ENCODE data around the gene MAP3K12. TPM values are rescaled to one million over a fixed set of nuclear protein-coding genes. Genes with fewer than 3 reads are reported as not detected.
"Not testable (repeated sequence)": the region's sequence is repeated elsewhere in the genome, so short reads cannot be mapped to it uniquely, and the experiment has no call there.

The MAP3K12 gene, protein sequence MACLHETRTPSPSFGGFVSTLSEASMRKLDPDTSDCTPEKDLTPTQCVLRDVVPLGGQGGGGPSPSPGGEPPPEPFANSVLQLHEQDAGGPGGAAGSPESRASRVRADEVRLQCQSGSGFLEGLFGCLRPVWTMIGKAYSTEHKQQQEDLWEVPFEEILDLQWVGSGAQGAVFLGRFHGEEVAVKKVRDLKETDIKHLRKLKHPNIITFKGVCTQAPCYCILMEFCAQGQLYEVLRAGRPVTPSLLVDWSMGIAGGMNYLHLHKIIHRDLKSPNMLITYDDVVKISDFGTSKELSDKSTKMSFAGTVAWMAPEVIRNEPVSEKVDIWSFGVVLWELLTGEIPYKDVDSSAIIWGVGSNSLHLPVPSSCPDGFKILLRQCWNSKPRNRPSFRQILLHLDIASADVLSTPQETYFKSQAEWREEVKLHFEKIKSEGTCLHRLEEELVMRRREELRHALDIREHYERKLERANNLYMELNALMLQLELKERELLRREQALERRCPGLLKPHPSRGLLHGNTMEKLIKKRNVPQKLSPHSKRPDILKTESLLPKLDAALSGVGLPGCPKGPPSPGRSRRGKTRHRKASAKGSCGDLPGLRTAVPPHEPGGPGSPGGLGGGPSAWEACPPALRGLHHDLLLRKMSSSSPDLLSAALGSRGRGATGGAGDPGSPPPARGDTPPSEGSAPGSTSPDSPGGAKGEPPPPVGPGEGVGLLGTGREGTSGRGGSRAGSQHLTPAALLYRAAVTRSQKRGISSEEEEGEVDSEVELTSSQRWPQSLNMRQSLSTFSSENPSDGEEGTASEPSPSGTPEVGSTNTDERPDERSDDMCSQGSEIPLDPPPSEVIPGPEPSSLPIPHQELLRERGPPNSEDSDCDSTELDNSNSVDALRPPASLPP
- total RNA-seq (2014; rRNA removed) (8.5 and 9.6 TPM in 2 replicates), Bru-seq, nascent RNA (percentile 61 among the genes with signal in this experiment), BruChase-seq, experiment 1, labeled RNA remaining after a 6-hour chase (percentile 67 among the genes with signal in this experiment), BruChase-seq, experiment 2, labeled RNA remaining after a 2-hour chase (percentile 56 among the genes with signal in this experiment)
- long read RNA-seq, full-length matches to known transcripts, result 2 of 36 reads
- long read RNA-seq, partial matches to known transcripts, result 11 of 36 reads
- long read RNA-seq, other reads (novel, unspliced or antisense), result 23 of 36 reads

DNA sequence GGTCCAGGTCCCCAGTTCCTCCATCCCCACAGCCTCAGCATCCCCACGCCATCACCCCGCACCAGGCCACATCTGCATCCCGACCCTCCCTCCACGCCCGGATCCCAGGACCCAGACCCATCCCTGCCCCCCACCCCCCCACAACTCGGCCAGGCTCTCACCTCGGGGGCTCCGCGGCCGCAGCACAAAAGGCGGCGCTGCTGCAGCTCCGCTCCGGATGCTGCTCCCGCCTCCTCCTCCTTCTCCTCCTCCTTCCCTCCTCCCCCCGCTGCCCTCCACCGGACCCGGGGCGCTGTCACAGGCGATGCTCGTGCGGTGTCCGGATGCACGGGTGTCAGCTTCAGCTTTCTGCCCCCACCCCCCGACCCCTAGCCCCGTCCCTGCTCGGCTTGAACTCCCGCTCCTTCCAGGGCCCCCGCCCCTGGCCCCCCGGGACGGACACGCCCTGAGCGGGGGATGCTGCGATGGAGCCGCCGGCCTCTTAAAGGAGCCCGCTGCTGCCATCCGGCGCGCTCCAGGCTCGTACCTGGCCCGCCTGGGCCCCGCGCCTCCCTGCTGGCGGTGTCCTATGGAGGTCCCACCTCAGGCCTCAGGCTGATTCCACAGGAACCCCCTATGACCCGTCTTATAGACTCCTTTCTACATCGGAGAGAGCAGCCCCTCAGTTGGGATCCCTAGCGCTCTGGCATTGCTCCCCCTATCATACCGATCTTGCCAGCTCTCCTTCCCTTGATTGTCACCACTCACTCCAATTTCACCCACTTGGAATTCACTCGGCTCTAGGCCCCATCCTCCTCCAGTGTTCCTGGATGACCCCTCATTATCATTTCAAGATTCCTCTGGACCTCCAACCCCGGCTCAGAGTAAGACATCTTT, at the start of gene MAP3K12:
Gene MAP3K12, minus strand, starts transcription at position 193 of the 876 bp plus-strand sequence. CDS start 12,067 bp downstream, outside the sequence.
- CTCF ChIA-PET, result interaction anchor here (0.7 kb wide), 1 partner anchor 9 kb away, joined by 3 read pairs; no protein-coding TSS in a partner anchor
- TF ChIP-seq EZH2 (IDR thresholded peaks at IDR 0.05; ENCODE audit: low read length, unreplicated experiment), result no peak
- TF ChIP-seq, protein P1, sequence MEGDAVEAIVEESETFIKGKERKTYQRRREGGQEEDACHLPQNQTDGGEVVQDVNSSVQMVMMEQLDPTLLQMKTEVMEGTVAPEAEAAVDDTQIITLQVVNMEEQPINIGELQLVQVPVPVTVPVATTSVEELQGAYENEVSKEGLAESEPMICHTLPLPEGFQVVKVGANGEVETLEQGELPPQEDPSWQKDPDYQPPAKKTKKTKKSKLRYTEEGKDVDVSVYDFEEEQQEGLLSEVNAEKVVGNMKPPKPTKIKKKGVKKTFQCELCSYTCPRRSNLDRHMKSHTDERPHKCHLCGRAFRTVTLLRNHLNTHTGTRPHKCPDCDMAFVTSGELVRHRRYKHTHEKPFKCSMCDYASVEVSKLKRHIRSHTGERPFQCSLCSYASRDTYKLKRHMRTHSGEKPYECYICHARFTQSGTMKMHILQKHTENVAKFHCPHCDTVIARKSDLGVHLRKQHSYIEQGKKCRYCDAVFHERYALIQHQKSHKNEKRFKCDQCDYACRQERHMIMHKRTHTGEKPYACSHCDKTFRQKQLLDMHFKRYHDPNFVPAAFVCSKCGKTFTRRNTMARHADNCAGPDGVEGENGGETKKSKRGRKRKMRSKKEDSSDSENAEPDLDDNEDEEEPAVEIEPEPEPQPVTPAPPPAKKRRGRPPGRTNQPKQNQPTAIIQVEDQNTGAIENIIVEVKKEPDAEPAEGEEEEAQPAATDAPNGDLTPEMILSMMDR (conservative IDR thresholded peaks at IDR 0.05; ENCODE audit: low read depth, low read length), result 0 out of 2 replicates have a peak, but pooled peaks have one; percentile 6
- no peak for TF ChIP-seq EZH2phosphoT487 (IDR thresholded peaks at IDR 0.05; ENCODE audit: borderline replicate concordance, low read length)
- H3F3A ChIP-seq (ENCODE audit: low read length, unreplicated experiment), result no peaks in the 10 kb centered on the region
- peaks cover 20% of the 10 kb centered on the region for H3K4me1 ChIP-seq (ENCODE audit: insufficient read depth, low read length)
- no TSS peak for BruUV-seq (replicated peaks)
- intact Hi-C loops (cut with micrococcal nuclease), result no loop called here
- H3K4me3 ChIP-seq (ENCODE audit: low read length), result peak within 1 kb of the TSS; percentile 75
- peak within 1 kb of the TSS; percentile 21 for H3K27ac ChIP-seq (ENCODE audit: low read length)
- no peaks in the 10 kb centered on the region for H3K9me3 ChIP-seq (ENCODE audit: low read length)
- peaks cover 27% of the 10 kb centered on the region for H3K79me2 ChIP-seq (ENCODE audit: low read length)
- peak within 1 kb of the TSS; percentile 54 for H2AFZ ChIP-seq (ENCODE audit: low read length)
- ATAC-seq, result peak; percentile 34
- H3K4me2 ChIP-seq (ENCODE audit: low read length), result peak within 1 kb of the TSS; percentile 87
- peak; percentile 42 for DNase-seq
- H3K9ac ChIP-seq (ENCODE audit: low read length), result peak within 1 kb of the TSS; percentile 35
- H3K36me3 ChIP-seq (ENCODE audit: low read depth, low read length), result peaks cover 12% of the 10 kb centered on the region; the same call in 1 of the 2 replicates
- no peaks in the 10 kb centered on the region for H4K20me1 ChIP-seq (ENCODE audit: low read length)
- H3K27me3 ChIP-seq (ENCODE audit: low read length), result no peaks in the 10 kb centered on the region
- POLR2A ChIA-PET (ENCODE audit: unreplicated experiment), result interaction anchor here (0.5 kb wide), 1 partner anchor 10 kb away, joined by 3 read pairs; no protein-coding TSS in a partner anchor
- H3K9me2 ChIP-seq (replicated peaks; ENCODE audit: low read length), result no peaks in the 10 kb centered on the region

DNA sequence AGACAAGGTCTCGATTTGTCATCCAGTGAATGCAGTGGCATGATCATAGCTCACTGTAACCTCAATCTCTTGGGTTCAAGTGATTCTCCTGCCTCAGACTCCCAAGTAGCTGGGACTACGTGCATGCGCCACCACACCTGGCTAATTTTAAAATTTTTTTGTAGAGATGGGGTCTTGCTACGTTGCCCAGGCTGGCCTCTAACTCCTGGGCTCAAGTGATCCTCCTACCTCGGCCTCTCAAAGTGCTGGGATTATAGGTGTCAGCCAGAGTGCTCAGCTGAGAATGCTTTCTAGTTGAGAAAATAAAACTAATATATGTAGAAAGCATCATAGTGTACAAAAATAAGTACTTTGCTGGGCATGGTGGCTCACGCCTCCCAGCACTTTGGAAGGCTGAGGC, 49.1 kb upstream of the MAP3K12 start:
- H3K9me3 ChIP-seq (ENCODE audit: low read length); CTCF ChIA-PET; intact Hi-C loops (cut with micrococcal nuclease); H3K4me3 ChIP-seq (ENCODE audit: low read length); H3K27ac ChIP-seq (ENCODE audit: low read length); H3K79me2 ChIP-seq (ENCODE audit: low read length); DNase-seq; H3K27me3 ChIP-seq (ENCODE audit: low read length); ATAC-seq; BruUV-seq (replicated peaks); H4K20me1 ChIP-seq (ENCODE audit: low read length); H3K4me2 ChIP-seq (ENCODE audit: low read length); H3K9ac ChIP-seq (ENCODE audit: low read length); H3F3A ChIP-seq (ENCODE audit: low read length, unreplicated experiment); H3K9me2 ChIP-seq (replicated peaks; ENCODE audit: low read length); H3K36me3 ChIP-seq (ENCODE audit: low read depth, low read length); POLR2A ChIA-PET (ENCODE audit: unreplicated experiment); H2AFZ ChIP-seq (ENCODE audit: low read length): not testable (repeated sequence)
- peaks cover 11% of the 10 kb centered on the region for H3K4me1 ChIP-seq (ENCODE audit: insufficient read depth, low read length)

All from PC-3 (cell line).